Suprapubic skin (tissue), 4 donors: Measurements from ENCODE around the gene CHMP4A.

Source experiments
- CTCF ChIP-seq, 2 donors: fragments of 200-600 bp in 1 of 2; fragments of 450-650 bp in 1 of 2; sonication (generic) in 1 of 2; IDR thresholded peaks; one replicate each; pipeline ENCODE4 v1.5.1; 2016 to 2019; ENCODE audit warnings: antibody characterized with exemption in 2 of 2, mild to moderate bottlenecking in 1 of 2, moderate library complexity in 1 of 2
- EP300 ChIP-seq: sonication (generic); formaldehyde crosslinking; IDR thresholded peaks from one replicate; pipeline ENCODE4 v1.6.1; 2017; ENCODE audit warnings: antibody characterized with exemption
- POLR2A ChIP-seq, 2 donors: fragments of 450-650 bp; IDR thresholded peaks; one replicate each; pipeline ENCODE4 v1.6.1; 2017; ENCODE audit warnings: antibody characterized with exemption in 2 of 2, mild to moderate bottlenecking in 2 of 2, moderate library complexity in 2 of 2
- POLR2AphosphoS5 ChIP-seq, 3 donors: sonication (generic); formaldehyde crosslinking; IDR thresholded peaks; one replicate each; pipeline ENCODE4 v1.6.1; 2017; ENCODE audit warnings: antibody characterized with exemption in 3 of 3

- TF ChIP-seq CTCF (IDR thresholded peaks at IDR 0.05) (peak; percentile 91 to 96), EP300 (no peak), POLR2A (IDR thresholded peaks at IDR 0.05) (peak in 1 of 2 donors; percentile 29), POLR2AphosphoS5 (IDR thresholded peaks at IDR 0.05) (peak; percentile 82 to 98 (median 92))
Observed at GRCh38 chr14:24160850-24161804, 52.2 kb downstream of the CHMP4A start, which contains the start of gene IRF9.
